A673 (cell line): ENCODE measurements around the gene SMIM36. TPM values are rescaled to one million over a fixed set of nuclear protein-coding genes. Genes with fewer than 3 reads are reported as not detected.

Source experiments
- total RNA-seq: library from RNA; stranded (reverse); gene quantifications from 2 replicates; pipeline ENCODE4 v1.2.3, GENCODE V29; 2021

The SMIM36 gene
- total RNA-seq, 1 experiment from 2014 or later: not detected

Other genes with a start within 250 kb of the SMIM36 start
- 3.2 and 5.1 TPM in 2 replicates for gene HLF, start 246.5 kb downstream of the SMIM36 start, total RNA-seq
- gene MMD, start 89.6 kb downstream of the SMIM36 start, total RNA-seq: 24.9 and 31.3 TPM in 2 replicates
- 7.9 and 9.3 TPM in 2 replicates for gene TMEM100, start 211.4 kb upstream of the SMIM36 start, total RNA-seq
- 6.4 and 9.8 TPM in 2 replicates for gene PCTP, start 239.6 kb upstream of the SMIM36 start, total RNA-seq